Neural progenitor cell (in vitro differentiated cells): ENCODE data around the gene RARRES2. TPM values are rescaled to one million over a fixed set of nuclear protein-coding genes. Genes with fewer than 3 reads are reported as not detected.

Experiments
- DNase-seq: peaks from one replicate; pipeline ENCODE4 v3.0.0-alpha.2; 2016; ENCODE audit warnings: low spot score
- H2AFZ ChIP-seq: fragments of 200-600 bp; sonication (generic); replicated peaks from 2 replicates; pipeline ENCODE4 v1.6.1; 2016; ENCODE audit warnings: antibody characterized with exemption
- H3F3A ChIP-seq: fragments of 200-600 bp; sonication (generic); 2 replicates; pipeline ENCODE4 v1.6.1; 2016; ENCODE audit warnings: antibody characterized with exemption, low read depth
- H3K27ac ChIP-seq: fragments of 200-600 bp; sonication (generic); 2 replicates; pipeline ENCODE4 v1.5.1; 2016; ENCODE audit warnings: mild to moderate bottlenecking
- H3K27me3 ChIP-seq: fragments of 200-600 bp; sonication (generic); 2 replicates; pipeline ENCODE4 v1.6.1; 2016; ENCODE audit warnings: mild to moderate bottlenecking, moderate library complexity
- H3K36me3 ChIP-seq: fragments of 200-600 bp; sonication (generic); 2 replicates; pipeline ENCODE4 v1.5.1; 2016
- H3K4me1 ChIP-seq: fragments of 200-600 bp; sonication (generic); 2 replicates; pipeline ENCODE4 v1.6.1; 2016; ENCODE audit warnings: mixed run types
- H3K4me2 ChIP-seq: fragments of 200-600 bp; sonication (generic); 2 replicates; pipeline ENCODE4 v1.6.1; 2016
- H3K4me3 ChIP-seq: fragments of 200-600 bp; sonication (generic); 2 replicates; pipeline ENCODE4 v1.5.1; 2016
- H3K79me2 ChIP-seq: fragments of 200-600 bp; sonication (generic); 2 replicates; pipeline ENCODE4 v1.6.1; 2016; ENCODE audit warnings: low read depth
- H3K9ac ChIP-seq: fragments of 200-600 bp; sonication (generic); 2 replicates; pipeline ENCODE4 v1.6.1; 2016
- H3K9me3 ChIP-seq: fragments of 200-600 bp; sonication (generic); 2 replicates; pipeline ENCODE4 v1.5.1; 2016; ENCODE audit warnings: low read depth
- H4K20me1 ChIP-seq: fragments of 200-600 bp; sonication (generic); 2 replicates; pipeline ENCODE4 v1.6.1; 2016; ENCODE audit warnings: low read depth
- H3K27ac Mint-ChIP-seq: 3 replicates; pipeline ENCODE4 v1.8.0; 2021; ENCODE audit warnings: mixed read lengths
- H3K27me3 Mint-ChIP-seq: 2 replicates; pipeline ENCODE4 v1.8.0; 2022; ENCODE audit warnings: low read depth, mild to moderate bottlenecking, inconsistent platforms, moderate library complexity, mixed read lengths; ENCODE audit not compliant: insufficient read depth
- H3K36me3 Mint-ChIP-seq: 3 replicates; pipeline ENCODE4 v1.8.0; 2021; ENCODE audit warnings: mixed read lengths
- H3K4me1 Mint-ChIP-seq: 3 replicates; pipeline ENCODE4 v1.8.0; 2021; ENCODE audit warnings: mixed read lengths
- H3K4me3 Mint-ChIP-seq: 3 replicates; pipeline ENCODE4 v1.8.0; 2021; ENCODE audit warnings: mild to moderate bottlenecking, moderate library complexity, mixed read lengths
- H3K9me3 Mint-ChIP-seq: 3 replicates; pipeline ENCODE4 v1.8.0; 2020; ENCODE audit warnings: mixed read lengths
- EZH2 ChIP-seq: fragments of 200-600 bp; sonication (generic); IDR thresholded peaks from 2 replicates; pipeline ENCODE4 v1.6.1; 2017; ENCODE audit warnings: antibody characterized with exemption, mild to moderate bottlenecking, moderate library complexity
- EZH2phosphoT487 ChIP-seq: fragments of 200-600 bp; sonication (generic); IDR thresholded peaks from 2 replicates; pipeline ENCODE4 v1.6.1; 2017; ENCODE audit warnings: antibody characterized with exemption
- total RNA-seq: library from RNA; depleted of rRNA; stranded (reverse); fragments of >200 nt; gene quantifications from 2 replicates; pipeline ENCODE4 v1.2.3, GENCODE V29; 2015; ENCODE audit warnings: low replicate concordance
- TF ChIP-seq, protein P1 (sequence below): fragments of 200-600 bp; sonication (generic); IDR thresholded peaks from 2 replicates; pipeline ENCODE4 v1.5.1; 2017; ENCODE audit warnings: antibody characterized with exemption, mild to moderate bottlenecking

Gene RARRES2
- total RNA-seq, 1 donor from 2014 or later: 0.19 TPM

DNA sequence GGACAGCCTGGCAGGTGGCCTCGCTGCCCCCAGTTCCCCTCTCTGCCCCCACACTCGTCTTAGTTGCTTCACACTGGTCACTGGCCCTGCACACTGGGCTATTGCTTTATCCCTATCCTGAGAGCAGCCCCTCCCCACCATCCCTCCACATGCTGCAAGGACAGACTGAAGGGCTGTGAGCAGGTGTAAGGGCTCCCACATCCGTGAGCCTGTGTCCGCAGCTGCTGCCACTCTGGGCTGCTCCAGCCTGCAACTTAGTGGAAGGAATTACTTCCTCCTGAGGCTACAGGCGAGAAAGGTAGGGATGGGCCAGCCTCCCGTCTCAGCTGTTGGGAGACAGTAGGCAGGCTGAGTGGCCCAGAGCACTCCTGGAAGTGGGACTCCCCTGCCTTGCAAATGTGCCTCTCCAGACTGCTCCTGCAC is 3.8 kb downstream of the RARRES2 start:
- peak overlapping the region; percentile 82 for H3K27ac Mint-ChIP-seq

DNA sequence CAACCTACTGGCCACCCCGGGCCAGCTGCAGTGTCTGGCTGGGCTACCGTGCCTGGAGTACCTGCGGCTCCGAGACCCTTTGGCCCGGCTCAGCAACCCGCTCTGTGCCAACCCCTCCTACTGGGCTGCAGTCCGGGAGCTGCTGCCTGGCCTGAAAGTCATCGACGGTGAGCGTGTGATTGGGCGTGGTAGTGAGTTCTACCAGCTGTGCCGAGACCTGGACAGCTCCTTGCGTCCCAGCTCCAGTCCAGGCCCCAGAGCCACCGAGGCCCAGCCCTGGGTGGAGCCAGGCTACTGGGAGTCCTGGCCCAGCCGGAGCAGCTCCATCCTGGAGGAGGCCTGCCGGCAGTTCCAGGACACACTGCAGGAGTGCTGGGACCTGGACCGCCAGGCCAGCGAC is 4.2 kb downstream of the RARRES2 start:
- H3K36me3 Mint-ChIP-seq: no peaks in the 10 kb centered on the region
- Histone ChIP-seq H3F3A (peaks cover 4% of the 10 kb centered on the region), H3K4me3 (no peak overlapping the region), H3K4me1 (peaks cover 26% of the 10 kb centered on the region), H3K27ac (no peak overlapping the region), H4K20me1 (peaks cover 10% of the 10 kb centered on the region), H3K4me2 (no peak overlapping the region), H2AFZ (no peak overlapping the region), H3K27me3 (peaks cover 36% of the 10 kb centered on the region), H3K9me3 (no peaks in the 10 kb centered on the region), H3K36me3 (no peaks in the 10 kb centered on the region), H3K79me2 (no peaks in the 10 kb centered on the region), H3K9ac (no peak overlapping the region)
- H3K27ac Mint-ChIP-seq: no peak overlapping the region
- no peaks in the 10 kb centered on the region for H3K9me3 Mint-ChIP-seq
- DNase-seq: no peak
- no peak for TF ChIP-seq EZH2phosphoT487
- TF ChIP-seq EZH2: no peak
- TF ChIP-seq, protein P1, sequence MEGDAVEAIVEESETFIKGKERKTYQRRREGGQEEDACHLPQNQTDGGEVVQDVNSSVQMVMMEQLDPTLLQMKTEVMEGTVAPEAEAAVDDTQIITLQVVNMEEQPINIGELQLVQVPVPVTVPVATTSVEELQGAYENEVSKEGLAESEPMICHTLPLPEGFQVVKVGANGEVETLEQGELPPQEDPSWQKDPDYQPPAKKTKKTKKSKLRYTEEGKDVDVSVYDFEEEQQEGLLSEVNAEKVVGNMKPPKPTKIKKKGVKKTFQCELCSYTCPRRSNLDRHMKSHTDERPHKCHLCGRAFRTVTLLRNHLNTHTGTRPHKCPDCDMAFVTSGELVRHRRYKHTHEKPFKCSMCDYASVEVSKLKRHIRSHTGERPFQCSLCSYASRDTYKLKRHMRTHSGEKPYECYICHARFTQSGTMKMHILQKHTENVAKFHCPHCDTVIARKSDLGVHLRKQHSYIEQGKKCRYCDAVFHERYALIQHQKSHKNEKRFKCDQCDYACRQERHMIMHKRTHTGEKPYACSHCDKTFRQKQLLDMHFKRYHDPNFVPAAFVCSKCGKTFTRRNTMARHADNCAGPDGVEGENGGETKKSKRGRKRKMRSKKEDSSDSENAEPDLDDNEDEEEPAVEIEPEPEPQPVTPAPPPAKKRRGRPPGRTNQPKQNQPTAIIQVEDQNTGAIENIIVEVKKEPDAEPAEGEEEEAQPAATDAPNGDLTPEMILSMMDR: no peak
- H3K27me3 Mint-ChIP-seq: peaks cover 22% of the 10 kb centered on the region
- H3K4me3 Mint-ChIP-seq: no peak overlapping the region
- H3K4me1 Mint-ChIP-seq: peaks cover 33% of the 10 kb centered on the region

More for the DNA sequence above, 3.8 kb downstream of the RARRES2 start:
- Histone ChIP-seq H3K4me3 (no peak overlapping the region), H2AFZ (no peak overlapping the region), H3K4me2 (no peak overlapping the region), H3K9ac (no peak overlapping the region), H3K9me3 (no peaks in the 10 kb centered on the region), H4K20me1 (peaks cover 10% of the 10 kb centered on the region), H3F3A (peaks cover 9% of the 10 kb centered on the region), H3K79me2 (no peaks in the 10 kb centered on the region), H3K4me1 (peaks cover 26% of the 10 kb centered on the region), H3K27ac (no peak overlapping the region), H3K27me3 (peaks cover 41% of the 10 kb centered on the region), H3K36me3 (no peaks in the 10 kb centered on the region)
- no peak for DNase-seq
- no peaks in the 10 kb centered on the region for H3K9me3 Mint-ChIP-seq
- no peaks in the 10 kb centered on the region for H3K36me3 Mint-ChIP-seq
- no peak overlapping the region for H3K4me3 Mint-ChIP-seq
- H3K4me1 Mint-ChIP-seq: peaks cover 34% of the 10 kb centered on the region
- peaks cover 27% of the 10 kb centered on the region for H3K27me3 Mint-ChIP-seq
- TF ChIP-seq EZH2 (no peak), EZH2phosphoT487 (no peak)
- TF ChIP-seq, protein P1: no peak

DNA sequence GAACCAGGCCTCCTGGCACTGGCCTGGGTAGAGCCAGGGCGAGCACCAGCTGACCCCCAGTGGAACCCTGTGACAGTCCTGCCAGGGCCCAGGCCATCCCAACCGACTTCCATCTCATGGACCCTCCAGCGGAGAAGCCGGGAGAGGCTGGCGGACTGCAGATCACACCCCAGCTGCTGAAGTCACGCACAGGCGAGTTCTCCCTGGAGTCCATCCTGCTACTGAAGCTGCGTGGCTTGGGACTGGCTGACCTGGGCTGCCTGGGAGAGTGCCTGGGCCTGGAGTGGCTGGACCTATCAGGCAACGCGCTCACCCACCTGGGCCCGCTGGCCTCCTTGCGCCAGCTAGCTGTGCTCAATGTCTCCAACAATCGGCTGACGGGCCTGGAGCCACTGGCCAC is 4.7 kb downstream of the RARRES2 start:
- Histone ChIP-seq H3K4me2 (no peak overlapping the region), H2AFZ (no peak overlapping the region), H3F3A (no peaks in the 10 kb centered on the region), H4K20me1 (peaks cover 10% of the 10 kb centered on the region), H3K79me2 (no peaks in the 10 kb centered on the region), H3K36me3 (no peaks in the 10 kb centered on the region), H3K27ac (no peak overlapping the region), H3K4me1 (peaks cover 26% of the 10 kb centered on the region), H3K4me3 (no peak overlapping the region), H3K9ac (no peak overlapping the region), H3K27me3 (peaks cover 32% of the 10 kb centered on the region), H3K9me3 (no peaks in the 10 kb centered on the region)
- H3K9me3 Mint-ChIP-seq: no peaks in the 10 kb centered on the region
- DNase-seq: no peak
- H3K27me3 Mint-ChIP-seq: peaks cover 18% of the 10 kb centered on the region
- TF ChIP-seq, protein P1: no peak
- no peak for TF ChIP-seq EZH2phosphoT487
- TF ChIP-seq EZH2: no peak
- H3K36me3 Mint-ChIP-seq: no peaks in the 10 kb centered on the region
- H3K4me1 Mint-ChIP-seq: peaks cover 29% of the 10 kb centered on the region
- H3K27ac Mint-ChIP-seq: no peak overlapping the region
- H3K4me3 Mint-ChIP-seq: no peak overlapping the region
